ENCODE data around the gene NTRK3. TPM values are rescaled to one million over a fixed set of nuclear protein-coding genes. Genes with fewer than 3 reads are reported as not detected.

The NTRK3 gene
- total and polyA plus RNA-seq, 12 donors = 1.6 to 8.5 (median 3.3) TPM

GRCh38 chr15:88231909-88232644, 24.5 kb downstream of the NTRK3 start:
- DNase-seq = no peak
- 87 to 94% (median 90%) methylated on average over 6 of the region's 6 CpGs for WGBS, 4 donors
- Histone ChIP-seq H3K27me3 (no peaks in the 10 kb centered on the region), H3K27ac (no peak overlapping the region), H3K9me3 (replicated peaks in 1 of 3) (no peaks in the 10 kb centered on the region), H3K4me3 (no peak overlapping the region), H3K36me3 (replicated peaks in 1 of 2) (no peaks in the 10 kb centered on the region), H3K4me1 (replicated peaks in 1 of 2) (peaks cover 0 to 4% of the 10 kb centered on the region in 2 donors)
- no peak for TF ChIP-seq CTCF (IDR thresholded peaks at IDR 0.05)
- TF ChIP-seq POLR2A (IDR thresholded peaks at IDR 0.05) = no peak
- intact Hi-C loops (cut with DNase I) = no loop called here

GRCh38 chr15:88230823-88231222, 25.7 kb downstream of the NTRK3 start:
- no peak for TF ChIP-seq POLR2A (IDR thresholded peaks at IDR 0.05)
- no peak for TF ChIP-seq CTCF (IDR thresholded peaks at IDR 0.05)
- H3K9me3 ChIP-seq (replicated peaks in 1 of 3) = no peaks in the 10 kb centered on the region
- no peaks in the 10 kb centered on the region for H3K27me3 ChIP-seq
- H3K36me3 ChIP-seq (replicated peaks in 1 of 2) = no peaks in the 10 kb centered on the region
- H3K4me1 ChIP-seq (replicated peaks in 1 of 2) = peaks cover 0 to 2% of the 10 kb centered on the region in 2 donors
- 30 to 51% (median 44%) methylated on average over 2 of the region's 2 CpGs for WGBS, 4 donors
- intact Hi-C loops (cut with DNase I) = no loop called here
- DNase-seq = no peak
- no peak overlapping the region for H3K27ac ChIP-seq
- no peak overlapping the region for H3K4me3 ChIP-seq

GRCh38 chr15:88225461-88225860, 31.1 kb downstream of the NTRK3 start:
- no peaks in the 10 kb centered on the region for H3K27me3 ChIP-seq
- TF ChIP-seq POLR2A (IDR thresholded peaks at IDR 0.05) = no peak
- no peak for TF ChIP-seq CTCF (IDR thresholded peaks at IDR 0.05)
- DNase-seq = no peak
- H3K4me3 ChIP-seq = no peak overlapping the region
- no peaks in the 10 kb centered on the region for H3K9me3 ChIP-seq (replicated peaks in 1 of 3)
- intact Hi-C loops (cut with DNase I) = no loop called here
- 60 to 78% (median 65%) methylated on average over 5 of the region's 5 CpGs for WGBS, 4 donors
- H3K27ac ChIP-seq = no peak overlapping the region
- H3K36me3 ChIP-seq (replicated peaks in 1 of 2) = no peaks in the 10 kb centered on the region
- H3K4me1 ChIP-seq (replicated peaks in 1 of 2) = no peaks in the 10 kb centered on the region

GRCh38 chr15:88223084-88223483, 33.5 kb downstream of the NTRK3 start:
- no peak overlapping the region for H3K4me3 ChIP-seq
- no peak for TF ChIP-seq POLR2A (IDR thresholded peaks at IDR 0.05)
- TF ChIP-seq CTCF (IDR thresholded peaks at IDR 0.05) = no peak
- WGBS, 4 donors = 39 to 55% (median 46%) methylated on average over 12 to 14 of the region's 14 CpGs

More at GRCh38 chr15:88223084-88223483, 33.5 kb downstream of the NTRK3 start:
- intact Hi-C loops (cut with DNase I) = no loop called here
- H3K36me3 ChIP-seq (replicated peaks in 1 of 2) = no peaks in the 10 kb centered on the region
- H3K27me3 ChIP-seq = no peaks in the 10 kb centered on the region
- no peak for DNase-seq
- H3K9me3 ChIP-seq (replicated peaks in 1 of 3) = no peaks in the 10 kb centered on the region
- no peaks in the 10 kb centered on the region for H3K4me1 ChIP-seq (replicated peaks in 1 of 2)
- H3K27ac ChIP-seq = no peak overlapping the region
